DND-41 (cell line): ENCODE measurements around the gene PPP3R1.
A peak's percentile ranks its signal among the peaks of the same experiment; 100 is the strongest.

ENCODE experiments used
- ATAC-seq: fragments of 200-7000 bp; cut with Tn5 transposase; 3 replicates; pipeline ENCODE4 v1.9.1; 2021; ENCODE audit warnings: low read depth; ENCODE audit not compliant: insufficient read depth
- DNase-seq: peaks from one replicate; pipeline ENCODE4 v3.0.0-alpha.2; 2020
- H2AFZ ChIP-seq: 2 replicates; pipeline ENCODE4 v1.6.0; 2012; ENCODE audit warnings: low read depth, low read length
- H3K27ac ChIP-seq: 2 replicates; pipeline ENCODE4 v1.5.1; 2012; ENCODE audit warnings: low read length, inconsistent platforms
- H3K27me3 ChIP-seq: fragments of 200-600 bp; sonication (generic); 2 replicates; pipeline ENCODE4 v1.6.0; 2012; ENCODE audit warnings: low read length, mild to moderate bottlenecking, inconsistent platforms; ENCODE audit not compliant: insufficient read depth, poor library complexity
- H3K36me3 ChIP-seq: 2 replicates; pipeline ENCODE4 v1.5.1; 2012; ENCODE audit warnings: low read length, inconsistent platforms; ENCODE audit not compliant: insufficient read depth
- H3K4me1 ChIP-seq: 2 replicates; pipeline ENCODE4 v1.5.1; 2012; ENCODE audit warnings: mild to moderate bottlenecking, low read length; ENCODE audit not compliant: insufficient read depth
- H3K4me2 ChIP-seq: 2 replicates; pipeline ENCODE4 v1.6.0; 2012; ENCODE audit warnings: mild to moderate bottlenecking, moderate library complexity, low read length, inconsistent platforms; ENCODE audit not compliant: insufficient read depth
- H3K4me3 ChIP-seq, 2 experiments: fragments of 200-600 bp in 1 of 2; shearing (Covaris generic) in 1 of 2; 2 replicates each; pipeline ENCODE4 v1.5.1; 2012 to 2016; ENCODE audit warnings: inconsistent platforms in 2 of 2, low read length in 2 of 2, mild to moderate bottlenecking in 2 of 2, low read depth in 1 of 2, moderate library complexity in 1 of 2
- H3K79me2 ChIP-seq: 2 replicates; pipeline ENCODE4 v1.6.0; 2012; ENCODE audit warnings: low read length, inconsistent platforms; ENCODE audit not compliant: insufficient read depth
- H3K9ac ChIP-seq: 2 replicates; pipeline ENCODE4 v1.6.0; 2012; ENCODE audit warnings: low read depth, mild to moderate bottlenecking, inconsistent platforms, low read length, moderate library complexity
- H3K9me3 ChIP-seq: 2 replicates; pipeline ENCODE4 v1.5.1; 2012; ENCODE audit warnings: low read length, moderate library complexity, mild to moderate bottlenecking, inconsistent platforms; ENCODE audit not compliant: insufficient read depth, severe bottlenecking
- H4K20me1 ChIP-seq: 2 replicates; pipeline ENCODE4 v1.6.0; 2012; ENCODE audit warnings: low read length; ENCODE audit not compliant: insufficient read depth
- EZH2 ChIP-seq: IDR thresholded peaks from 3 replicates; pipeline ENCODE4 v1.6.1; 2012; ENCODE audit warnings: borderline replicate concordance, low read depth, mild to moderate bottlenecking, moderate library complexity, low read length, inconsistent platforms; ENCODE audit not compliant: severe bottlenecking
- TF ChIP-seq, protein P1 (sequence below): IDR thresholded peaks from 2 replicates; pipeline ENCODE4 v1.5.1; 2012; ENCODE audit warnings: borderline replicate concordance, low read length, moderate library complexity, mild to moderate bottlenecking; ENCODE audit not compliant: poor library complexity, severe bottlenecking; ENCODE audit errors: extremely low read depth

PPP3R1 gene

DNA sequence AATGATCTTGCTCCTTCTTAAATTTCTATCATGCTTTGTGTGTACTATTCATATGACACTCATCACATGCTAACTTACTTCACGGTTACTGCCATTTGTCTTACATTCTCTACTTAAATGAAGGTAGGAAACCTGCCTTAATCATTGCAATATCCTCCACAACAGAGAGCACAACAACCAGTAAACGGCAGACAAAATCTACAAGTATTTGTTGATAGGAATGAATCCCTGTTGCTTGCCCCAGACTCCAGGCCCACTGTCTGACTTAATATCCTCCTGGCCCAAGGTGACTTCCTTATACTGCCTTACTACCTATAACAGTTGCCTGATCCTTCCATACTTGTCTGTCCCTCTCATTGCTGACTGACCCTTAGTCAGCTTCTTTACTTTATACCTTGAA, 3.5 kb downstream of the PPP3R1 start:
- no peak for TF ChIP-seq EZH2
- TF ChIP-seq, protein P1, sequence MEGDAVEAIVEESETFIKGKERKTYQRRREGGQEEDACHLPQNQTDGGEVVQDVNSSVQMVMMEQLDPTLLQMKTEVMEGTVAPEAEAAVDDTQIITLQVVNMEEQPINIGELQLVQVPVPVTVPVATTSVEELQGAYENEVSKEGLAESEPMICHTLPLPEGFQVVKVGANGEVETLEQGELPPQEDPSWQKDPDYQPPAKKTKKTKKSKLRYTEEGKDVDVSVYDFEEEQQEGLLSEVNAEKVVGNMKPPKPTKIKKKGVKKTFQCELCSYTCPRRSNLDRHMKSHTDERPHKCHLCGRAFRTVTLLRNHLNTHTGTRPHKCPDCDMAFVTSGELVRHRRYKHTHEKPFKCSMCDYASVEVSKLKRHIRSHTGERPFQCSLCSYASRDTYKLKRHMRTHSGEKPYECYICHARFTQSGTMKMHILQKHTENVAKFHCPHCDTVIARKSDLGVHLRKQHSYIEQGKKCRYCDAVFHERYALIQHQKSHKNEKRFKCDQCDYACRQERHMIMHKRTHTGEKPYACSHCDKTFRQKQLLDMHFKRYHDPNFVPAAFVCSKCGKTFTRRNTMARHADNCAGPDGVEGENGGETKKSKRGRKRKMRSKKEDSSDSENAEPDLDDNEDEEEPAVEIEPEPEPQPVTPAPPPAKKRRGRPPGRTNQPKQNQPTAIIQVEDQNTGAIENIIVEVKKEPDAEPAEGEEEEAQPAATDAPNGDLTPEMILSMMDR = no peak
- Histone ChIP-seq H3K36me3 (peaks cover 21% of the 10 kb centered on the region), H4K20me1 (peaks cover 70% of the 10 kb centered on the region), H3K9me3 (no peaks in the 10 kb centered on the region), H3K4me3 (peak overlapping the region in 1 of 2 experiments; percentile 9; a peak in 1 of 4 replicates), H3K27ac (no peak overlapping the region), H3K9ac (no peak overlapping the region), H3K4me2 (peak overlapping the region; percentile 73; the same call in 1 of the 2 replicates), H2AFZ (no peak overlapping the region), H3K27me3 (no peaks in the 10 kb centered on the region), H3K4me1 (peaks cover 58% of the 10 kb centered on the region), H3K79me2 (peaks cover 94% of the 10 kb centered on the region)
- DNase-seq (no peak), ATAC-seq (no peak)

DNA sequence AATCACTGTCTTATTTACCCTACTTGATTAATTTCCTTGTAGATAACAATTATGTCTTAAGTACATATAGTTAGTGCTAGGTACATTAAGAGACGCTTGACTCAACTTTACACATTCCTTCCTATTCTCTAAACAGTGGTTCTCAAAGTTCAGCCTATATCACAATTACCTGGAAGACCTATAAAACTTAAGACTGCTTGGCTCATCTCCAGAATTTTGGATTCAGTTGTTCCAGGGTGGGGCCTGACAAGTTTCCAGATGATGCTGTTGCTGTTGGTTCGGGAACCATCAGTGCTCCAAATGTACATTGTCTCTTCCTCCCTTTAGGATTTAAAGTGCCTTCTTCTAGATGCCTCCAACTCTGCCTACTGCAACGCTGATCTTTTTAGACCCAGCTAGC, 4.0 kb downstream of the PPP3R1 start:
- Histone ChIP-seq H3K4me3 (peak overlapping the region in 1 of 2 experiments; percentile 9; a peak in 1 of 4 replicates), H2AFZ (no peak overlapping the region), H3K9ac (no peak overlapping the region), H3K9me3 (no peaks in the 10 kb centered on the region), H3K27me3 (no peaks in the 10 kb centered on the region), H3K79me2 (peaks cover 96% of the 10 kb centered on the region), H3K36me3 (peaks cover 21% of the 10 kb centered on the region), H4K20me1 (peaks cover 74% of the 10 kb centered on the region), H3K4me2 (peak overlapping the region; percentile 73; the same call in 1 of the 2 replicates), H3K27ac (no peak overlapping the region), H3K4me1 (peaks cover 54% of the 10 kb centered on the region)
- ATAC-seq (no peak), DNase-seq (no peak)
- TF ChIP-seq, protein P1 = no peak

DNA sequence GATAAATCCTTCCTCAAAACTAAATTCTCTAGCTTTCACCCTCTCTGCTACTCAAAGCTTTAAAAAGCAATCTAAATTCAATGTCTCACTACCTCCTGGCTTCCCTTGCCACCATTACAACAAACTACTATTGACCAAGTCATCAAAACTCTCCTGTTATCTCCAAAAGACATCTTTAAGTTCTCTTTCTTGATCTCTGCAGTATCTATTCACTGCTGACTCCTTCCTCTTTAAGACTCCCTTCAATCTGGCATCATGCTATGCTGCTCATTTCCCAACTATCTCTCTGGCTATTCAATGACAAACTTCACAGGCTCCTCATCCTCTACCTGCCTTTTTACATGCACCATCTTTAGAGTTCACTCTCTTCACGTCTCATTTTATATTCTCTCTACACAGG, 5.9 kb downstream of the PPP3R1 start:
- H4K20me1 ChIP-seq = peaks cover 93% of the 10 kb centered on the region
- H3K27ac ChIP-seq = 0 out of 2 replicates have a peak overlapping the region, but pooled peaks have one; percentile 13
- ATAC-seq (no peak), DNase-seq (no peak)
- H2AFZ ChIP-seq = no peak overlapping the region
- H3K27me3 ChIP-seq = no peaks in the 10 kb centered on the region
- H3K9me3 ChIP-seq = no peaks in the 10 kb centered on the region
- H3K36me3 ChIP-seq = peaks cover 28% of the 10 kb centered on the region
- H3K4me2 ChIP-seq = peak overlapping the region; percentile 73; the same call in 1 of the 2 replicates
- no peak overlapping the region for H3K9ac ChIP-seq
- no peak overlapping the region for H3K4me3 ChIP-seq
- peaks cover 53% of the 10 kb centered on the region for H3K4me1 ChIP-seq
- no peak for TF ChIP-seq EZH2
- TF ChIP-seq, protein P1 = no peak
- H3K79me2 ChIP-seq = peaks cover 100% of the 10 kb centered on the region

DNA sequence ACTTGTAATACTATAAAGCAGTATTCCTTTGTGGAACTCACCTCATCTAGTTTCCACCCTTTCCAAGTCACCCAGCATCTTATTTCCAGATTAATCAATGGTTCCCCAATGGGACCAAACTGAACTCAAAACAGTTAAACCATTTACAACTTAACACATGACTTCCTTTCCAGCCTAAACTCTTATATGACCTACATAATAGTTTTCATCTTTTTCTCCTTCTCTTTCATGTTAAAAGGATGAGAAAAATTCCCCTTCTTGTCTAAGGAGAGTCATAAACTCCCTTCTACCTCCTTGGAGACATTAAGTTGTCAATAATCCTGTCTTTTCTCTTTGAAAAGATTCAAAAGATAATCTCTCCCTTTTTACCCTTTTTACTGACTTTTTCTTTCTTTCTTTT, 6.7 kb downstream of the PPP3R1 start:
- peaks cover 28% of the 10 kb centered on the region for H3K36me3 ChIP-seq
- no peaks in the 10 kb centered on the region for H3K9me3 ChIP-seq
- H3K27me3 ChIP-seq = no peaks in the 10 kb centered on the region
- no peak overlapping the region for H3K9ac ChIP-seq
- peaks cover 97% of the 10 kb centered on the region for H4K20me1 ChIP-seq
- H3K79me2 ChIP-seq = peaks cover 100% of the 10 kb centered on the region
- no peak overlapping the region for H3K27ac ChIP-seq
- no peak overlapping the region for H3K4me3 ChIP-seq
- TF ChIP-seq, protein P1 = no peak
- TF ChIP-seq EZH2 = no peak
- H3K4me2 ChIP-seq = no peak overlapping the region
- DNase-seq = no peak
- no peak overlapping the region for H2AFZ ChIP-seq
- ATAC-seq = no peak
- peaks cover 51% of the 10 kb centered on the region for H3K4me1 ChIP-seq
